Type B pancreatic cell (in vitro differentiated cells): ENCODE data around the gene FGF8. TPM values are rescaled to one million over a fixed set of nuclear protein-coding genes. Genes with fewer than 3 reads are reported as not detected.

Experiments used
- DNase-seq: peaks from one replicate; pipeline ENCODE4 v3.0.0; 2021; ENCODE audit warnings: mixed read lengths; ENCODE audit not compliant: unreplicated experiment; ENCODE audit errors: extremely low spot score
- H3K27ac Mint-ChIP-seq: 2 replicates; pipeline ENCODE4 v1.8.0; 2021; ENCODE audit warnings: mild to moderate bottlenecking, mixed read lengths
- H3K27me3 Mint-ChIP-seq: 2 replicates; pipeline ENCODE4 v1.8.0; 2021; ENCODE audit warnings: mixed read lengths
- H3K36me3 Mint-ChIP-seq: 2 replicates; pipeline ENCODE4 v1.8.0; 2021; ENCODE audit warnings: mixed read lengths
- H3K4me1 Mint-ChIP-seq: one replicate; pipeline ENCODE4 v1.8.0; 2021; ENCODE audit warnings: mixed read lengths; ENCODE audit not compliant: unreplicated experiment
- H3K4me3 Mint-ChIP-seq: 2 replicates; pipeline ENCODE4 v1.8.0; 2021; ENCODE audit warnings: mild to moderate bottlenecking, mixed read lengths
- H3K9me3 Mint-ChIP-seq: 2 replicates; pipeline ENCODE4 v1.8.0; 2021; ENCODE audit warnings: mixed read lengths
- total RNA-seq: library from RNA; stranded (reverse); gene quantifications from 2 replicates; pipeline ENCODE4 v1.2.1, GENCODE V29; 2021; ENCODE audit warnings: low replicate concordance
- TF ChIP-seq, protein P1 (sequence below): fragments of 200-600 bp; sonication (generic); conservative IDR thresholded peaks from 2 replicates; pipeline ENCODE4 v1.5.0; 2021; ENCODE audit warnings: antibody characterized with exemption, mild to moderate bottlenecking

FGF8 gene
- total RNA-seq, 1 donor from 2014 or later: 3.8 TPM

- Mint-ChIP-seq H3K27me3 (peaks cover 49% of the 10 kb centered on the region), H3K4me3 (no peak overlapping the region), H3K4me1 (no peaks in the 10 kb centered on the region), H3K9me3 (no peaks in the 10 kb centered on the region), H3K27ac (no peak overlapping the region), H3K36me3 (no peaks in the 10 kb centered on the region)
- TF ChIP-seq, protein P1, sequence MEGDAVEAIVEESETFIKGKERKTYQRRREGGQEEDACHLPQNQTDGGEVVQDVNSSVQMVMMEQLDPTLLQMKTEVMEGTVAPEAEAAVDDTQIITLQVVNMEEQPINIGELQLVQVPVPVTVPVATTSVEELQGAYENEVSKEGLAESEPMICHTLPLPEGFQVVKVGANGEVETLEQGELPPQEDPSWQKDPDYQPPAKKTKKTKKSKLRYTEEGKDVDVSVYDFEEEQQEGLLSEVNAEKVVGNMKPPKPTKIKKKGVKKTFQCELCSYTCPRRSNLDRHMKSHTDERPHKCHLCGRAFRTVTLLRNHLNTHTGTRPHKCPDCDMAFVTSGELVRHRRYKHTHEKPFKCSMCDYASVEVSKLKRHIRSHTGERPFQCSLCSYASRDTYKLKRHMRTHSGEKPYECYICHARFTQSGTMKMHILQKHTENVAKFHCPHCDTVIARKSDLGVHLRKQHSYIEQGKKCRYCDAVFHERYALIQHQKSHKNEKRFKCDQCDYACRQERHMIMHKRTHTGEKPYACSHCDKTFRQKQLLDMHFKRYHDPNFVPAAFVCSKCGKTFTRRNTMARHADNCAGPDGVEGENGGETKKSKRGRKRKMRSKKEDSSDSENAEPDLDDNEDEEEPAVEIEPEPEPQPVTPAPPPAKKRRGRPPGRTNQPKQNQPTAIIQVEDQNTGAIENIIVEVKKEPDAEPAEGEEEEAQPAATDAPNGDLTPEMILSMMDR: no peak
- DNase-seq: no peak
Measured at GRCh38 chr10:101760510-101760909, 15.4 kb downstream of the FGF8 start.

DNA sequence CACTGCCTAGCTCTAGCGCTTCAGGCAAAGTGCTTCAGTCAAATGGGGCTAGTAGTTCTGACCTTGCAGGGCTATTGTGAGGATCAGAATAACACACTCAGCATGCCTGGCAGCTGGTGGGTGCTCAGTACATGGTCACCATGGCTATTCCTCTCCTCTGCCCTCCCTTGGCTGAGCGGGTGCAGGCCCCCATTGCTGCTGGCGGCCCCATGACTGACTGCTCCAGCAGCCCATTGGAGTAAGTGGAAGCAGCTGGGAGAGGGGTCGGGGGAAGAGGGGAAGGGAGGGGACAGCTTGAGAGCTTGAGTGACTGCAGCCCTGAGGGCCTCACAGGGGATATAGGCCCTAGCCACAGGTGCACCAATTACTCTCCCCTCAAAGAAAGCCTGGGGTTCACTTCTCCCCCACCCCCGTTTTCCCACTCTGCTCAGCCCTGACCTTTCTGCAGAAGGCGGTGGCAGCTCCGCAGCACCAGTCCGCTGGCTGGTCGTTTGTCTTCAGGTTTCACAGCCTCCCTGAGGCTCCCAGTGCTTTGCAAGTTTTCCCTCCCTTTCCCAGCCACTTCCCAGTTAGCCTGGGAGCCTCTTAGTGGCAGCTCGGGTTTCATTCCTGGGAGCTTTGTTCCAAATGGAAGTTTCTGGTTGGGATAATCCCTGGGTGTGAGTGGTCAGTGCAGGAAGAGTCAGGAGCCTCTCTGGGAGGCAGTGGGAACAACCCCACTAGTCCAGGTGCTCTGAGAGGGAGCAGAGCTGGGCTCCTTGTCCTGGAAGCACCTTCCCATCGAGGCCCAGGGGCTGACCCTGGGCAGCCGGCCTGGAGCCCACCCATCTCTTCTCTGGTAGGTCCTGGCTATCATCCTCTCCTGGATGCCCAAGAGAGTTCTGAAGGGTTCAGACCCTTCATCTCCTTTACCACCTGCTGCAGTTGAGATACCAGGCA, 16.3 kb downstream of the FGF8 start:
- Mint-ChIP-seq H3K4me1 (no peaks in the 10 kb centered on the region), H3K27ac (no peak overlapping the region), H3K27me3 (peaks cover 45% of the 10 kb centered on the region), H3K36me3 (no peaks in the 10 kb centered on the region), H3K9me3 (no peaks in the 10 kb centered on the region), H3K4me3 (no peak overlapping the region)
- TF ChIP-seq, protein P1: no peak
- DNase-seq: no peak

- TF ChIP-seq, protein P1: no peak
- Mint-ChIP-seq H3K27ac (no peak overlapping the region), H3K4me1 (no peaks in the 10 kb centered on the region), H3K27me3 (peaks cover 48% of the 10 kb centered on the region), H3K36me3 (no peaks in the 10 kb centered on the region), H3K9me3 (no peaks in the 10 kb centered on the region), H3K4me3 (no peak overlapping the region)
- DNase-seq: no peak
Measured at GRCh38 chr10:101758858-101759257, 17.1 kb downstream of the FGF8 start.

DNA sequence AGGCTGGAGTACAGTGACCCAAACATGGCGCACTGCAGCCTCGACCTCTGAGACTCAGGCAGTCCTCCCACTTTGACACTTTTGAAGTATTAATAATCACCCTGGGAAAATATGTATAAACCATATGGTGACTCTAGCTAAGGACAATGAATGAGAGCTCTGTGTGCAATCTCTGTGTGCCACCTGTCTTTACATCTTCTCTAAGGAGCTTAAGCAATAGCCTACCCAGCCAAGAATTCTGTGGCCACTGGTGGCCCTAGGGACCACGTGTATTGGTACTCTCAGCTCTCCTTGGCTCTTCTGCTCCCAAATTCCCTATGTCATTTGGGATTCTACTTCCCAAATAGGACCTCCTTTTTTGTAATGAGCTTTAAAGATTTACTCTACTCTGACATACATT, 23.7 kb downstream of the FGF8 start:
- peaks cover 40% of the 10 kb centered on the region for H3K27me3 Mint-ChIP-seq

DNA sequence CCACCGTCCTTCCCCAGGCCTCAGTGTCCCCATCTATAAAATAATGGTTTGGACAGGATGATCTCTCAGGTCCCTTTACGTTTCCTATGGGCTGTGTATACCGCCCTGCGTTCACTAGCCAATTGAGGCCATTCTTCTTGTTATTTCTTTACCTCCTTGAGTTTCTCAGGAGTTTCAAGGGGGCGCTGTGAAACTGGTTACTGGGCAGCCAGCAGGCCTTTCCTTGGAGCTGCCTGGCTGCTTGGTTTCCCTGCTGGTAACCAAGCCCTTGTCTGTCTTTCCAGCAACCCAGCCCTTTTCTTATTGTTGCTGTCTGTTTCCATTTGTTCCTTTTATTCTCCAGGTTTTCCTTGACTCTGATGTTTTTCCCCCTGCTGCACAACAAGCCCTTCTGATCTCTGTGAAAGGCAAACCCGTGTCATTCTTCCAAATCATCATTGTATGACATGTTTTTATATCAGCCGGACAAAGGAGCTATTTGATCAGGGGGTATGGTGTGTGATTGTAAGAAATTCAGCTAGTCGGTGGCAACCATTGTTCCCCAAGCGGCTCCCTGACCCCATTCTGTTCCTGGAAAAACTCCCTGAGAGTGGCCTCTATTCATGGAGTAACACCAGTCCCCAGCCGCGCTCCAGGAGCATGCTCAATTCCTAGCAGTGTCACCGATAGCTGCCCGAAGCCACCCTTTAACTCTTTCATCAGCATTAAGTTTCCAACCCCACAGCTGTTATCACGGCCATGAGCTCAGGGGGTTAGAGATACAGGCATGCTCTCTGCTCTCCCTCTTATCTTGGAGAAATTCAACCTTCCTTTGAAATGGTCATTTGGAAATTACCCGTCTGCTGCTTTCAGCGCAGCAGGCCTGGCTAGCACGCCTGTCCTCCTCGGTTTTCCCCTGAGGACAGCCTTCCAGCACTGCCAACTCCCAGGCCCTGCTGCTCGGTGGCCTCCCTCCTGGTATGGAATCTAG, 26.6 kb downstream of the FGF8 start:
- DNase-seq: no peak
- TF ChIP-seq, protein P1: peak; percentile 58
- Mint-ChIP-seq H3K36me3 (no peaks in the 10 kb centered on the region), H3K9me3 (no peaks in the 10 kb centered on the region), H3K4me3 (no peak overlapping the region), H3K27me3 (peaks cover 31% of the 10 kb centered on the region), H3K4me1 (peaks cover 15% of the 10 kb centered on the region), H3K27ac (no peak overlapping the region)

More for the DNA sequence above, 23.7 kb downstream of the FGF8 start:
- Mint-ChIP-seq H3K36me3 (no peaks in the 10 kb centered on the region), H3K4me1 (peaks cover 7% of the 10 kb centered on the region), H3K9me3 (no peaks in the 10 kb centered on the region), H3K4me3 (no peak overlapping the region), H3K27ac (no peak overlapping the region)
- TF ChIP-seq, protein P1: no peak
- no peak for DNase-seq
